ENCODE results near the gene TNFRSF1B. TPM values are rescaled to one million over a fixed set of nuclear protein-coding genes. Genes with fewer than 3 reads are reported as not detected.

TNFRSF1B gene
- total RNA-seq, 1 experiment from 2014 or later = not detected

- DNase-seq (ENCODE audit: low spot score) = no peak
Measured at GRCh38 chr1:12141163-12141850, 25.5 kb upstream of the TNFRSF1B start.

GRCh38 chr1:12142141-12142823 lies 24.5 kb upstream of the TNFRSF1B start:
- no peak for DNase-seq (ENCODE audit: low spot score)

- no peak for DNase-seq (ENCODE audit: low spot score)
Measured at GRCh38 chr1:12142891-12143630, 23.7 kb upstream of the TNFRSF1B start.

GRCh38 chr1:12143631-12144155 lies 23.1 kb upstream of the TNFRSF1B start:
- DNase-seq (ENCODE audit: low spot score) = peak; percentile 47

GRCh38 chr1:12144236-12144635 lies 22.6 kb upstream of the TNFRSF1B start:
- no peak for DNase-seq (ENCODE audit: low spot score)

GRCh38 chr1:12144969-12145368 lies 21.8 kb upstream of the TNFRSF1B start:
- no peak for DNase-seq (ENCODE audit: low spot score)

- no peak for DNase-seq (ENCODE audit: low spot score)
Measured at GRCh38 chr1:12145616-12146342, 21.0 kb upstream of the TNFRSF1B start.

GRCh38 chr1:12146343-12147112 lies 20.3 kb upstream of the TNFRSF1B start:
- no peak for DNase-seq (ENCODE audit: low spot score)

- no peak for DNase-seq (ENCODE audit: low spot score)
Measured at GRCh38 chr1:12147201-12147701, 19.5 kb upstream of the TNFRSF1B start.

GRCh38 chr1:12148160-12148957 lies 18.4 kb upstream of the TNFRSF1B start:
- no peak for DNase-seq (ENCODE audit: low spot score)

GRCh38 chr1:12148958-12149790 lies 17.6 kb upstream of the TNFRSF1B start:
- DNase-seq (ENCODE audit: low spot score) = no peak

- DNase-seq (ENCODE audit: low spot score) = no peak
Measured at GRCh38 chr1:12149791-12150175, 17.0 kb upstream of the TNFRSF1B start.

- no peak for DNase-seq (ENCODE audit: low spot score)
Measured at GRCh38 chr1:12150456-12151200, 16.2 kb upstream of the TNFRSF1B start.

- DNase-seq (ENCODE audit: low spot score) = no peak
Measured at GRCh38 chr1:12151465-12151864, 15.3 kb upstream of the TNFRSF1B start.

- no peak for DNase-seq (ENCODE audit: low spot score)
Measured at GRCh38 chr1:12152113-12152891, 14.5 kb upstream of the TNFRSF1B start.

- DNase-seq (ENCODE audit: low spot score) = no peak
Measured at GRCh38 chr1:12153181-12153785, 13.5 kb upstream of the TNFRSF1B start.

GRCh38 chr1:12155328-12155727 lies 11.5 kb upstream of the TNFRSF1B start:
- no peak for DNase-seq (ENCODE audit: low spot score)

Data from HT-29 (cell line).